HG03439 (cell line): ENCODE results near the gene EPB41L2.

Experiments used
- ATAC-seq: cut with Tn5 transposase; IDR thresholded peaks from one replicate; pipeline ENCODE4 v1.9.1; 2021; ENCODE audit warnings: mild to moderate bottlenecking, moderate library complexity; ENCODE audit not compliant: unreplicated experiment

EPB41L2 gene

GRCh38 chr6:130980310-130981032 is 82.6 kb downstream of the EPB41L2 start:
- no peak for ATAC-seq

GRCh38 chr6:130978660-130979396 is 84.2 kb downstream of the EPB41L2 start:
- no peak for ATAC-seq

GRCh38 chr6:130978180-130978579 is 84.9 kb downstream of the EPB41L2 start:
- ATAC-seq, result no peak

GRCh38 chr6:130975325-130975724 is 87.7 kb downstream of the EPB41L2 start:
- ATAC-seq, result no peak

GRCh38 chr6:130973521-130974277 is 89.3 kb downstream of the EPB41L2 start:
- no peak for ATAC-seq

- ATAC-seq, result no peak
Observed at GRCh38 chr6:130971504-130971903, 91.5 kb downstream of the EPB41L2 start.

GRCh38 chr6:130970839-130971410 is 92.1 kb downstream of the EPB41L2 start:
- ATAC-seq, result no peak

- ATAC-seq, result no peak
Observed at GRCh38 chr6:130969791-130970491, 93.1 kb downstream of the EPB41L2 start.

GRCh38 chr6:130969166-130969565 is 93.9 kb downstream of the EPB41L2 start:
- no peak for ATAC-seq

- ATAC-seq, result no peak
Observed at GRCh38 chr6:130968476-130968875, 94.6 kb downstream of the EPB41L2 start.

GRCh38 chr6:130967502-130968445 is 95.3 kb downstream of the EPB41L2 start:
- no peak for ATAC-seq

- ATAC-seq, result no peak
Observed at GRCh38 chr6:130966344-130966980, 96.6 kb downstream of the EPB41L2 start.

GRCh38 chr6:130965656-130966055 is 97.4 kb downstream of the EPB41L2 start:
- no peak for ATAC-seq

GRCh38 chr6:130964808-130965604 is 98.0 kb downstream of the EPB41L2 start:
- ATAC-seq, result no peak

- no peak for ATAC-seq
Observed at GRCh38 chr6:130964289-130964688, 98.8 kb downstream of the EPB41L2 start.

GRCh38 chr6:130962966-130963365 is 100.1 kb downstream of the EPB41L2 start:
- no peak for ATAC-seq

GRCh38 chr6:130961148-130961547 is 101.9 kb downstream of the EPB41L2 start:
- ATAC-seq, result no peak

- ATAC-seq, result no peak
Observed at GRCh38 chr6:130959951-130960350, 103.1 kb downstream of the EPB41L2 start.
